ENCODE data around the gene SDK1. TPM values are rescaled to one million over a fixed set of nuclear protein-coding genes. Genes with fewer than 3 reads are reported as not detected.
"Not testable (repeated sequence)": the region's sequence is repeated elsewhere in the genome, so short reads cannot be mapped to it uniquely, and the experiment has no call there.

SDK1 gene
- total RNA-seq, 1 experiment from 2014 or later: 20.0 TPM

DNA sequence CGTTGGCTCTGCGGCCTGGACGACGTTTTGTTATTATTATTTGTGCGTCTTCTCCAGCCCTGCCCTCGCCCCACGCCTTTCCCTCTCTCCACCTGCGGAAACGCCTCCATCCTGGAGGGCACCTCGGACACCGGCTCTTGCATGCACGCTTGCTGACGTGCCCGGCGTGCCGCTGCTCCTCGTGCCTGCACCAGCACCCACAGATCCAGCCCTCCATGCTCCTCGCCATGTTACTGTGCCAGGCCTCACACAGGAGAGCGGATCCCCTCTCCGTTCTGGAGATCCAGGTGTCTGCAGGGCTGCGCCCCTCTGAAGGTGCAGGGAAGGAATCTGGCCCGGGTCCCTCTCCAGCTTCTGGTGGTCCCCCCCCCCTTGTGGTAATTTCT lies 1007.1 kb downstream of the SDK1 start:
- H3K4me1 Mint-ChIP-seq (ENCODE audit: low read depth, unreplicated experiment): no peaks in the 10 kb centered on the region
- H3K9me3 Mint-ChIP-seq (ENCODE audit: low read depth, unreplicated experiment): peaks cover 3% of the 10 kb centered on the region
- H3K27me3 Mint-ChIP-seq (ENCODE audit: unreplicated experiment): no peaks in the 10 kb centered on the region
- no peak for TF ChIP-seq CTCF (IDR thresholded peaks at IDR 0.05; ENCODE audit: unreplicated experiment)
- intact Hi-C loops (cut with micrococcal nuclease; ENCODE audit: unreplicated experiment): no loop called here
- H3K27ac Mint-ChIP-seq (ENCODE audit: unreplicated experiment): no peak overlapping the region
- BruUV-seq (replicated peaks): no TSS peak
- H3K4me3 Mint-ChIP-seq (ENCODE audit: low read depth, unreplicated experiment): no peak overlapping the region
- CTCF ChIA-PET: no interaction called here
- no peaks in the 10 kb centered on the region for H3K36me3 Mint-ChIP-seq (ENCODE audit: insufficient read depth, unreplicated experiment)
- no peak for DNase-seq

DNA sequence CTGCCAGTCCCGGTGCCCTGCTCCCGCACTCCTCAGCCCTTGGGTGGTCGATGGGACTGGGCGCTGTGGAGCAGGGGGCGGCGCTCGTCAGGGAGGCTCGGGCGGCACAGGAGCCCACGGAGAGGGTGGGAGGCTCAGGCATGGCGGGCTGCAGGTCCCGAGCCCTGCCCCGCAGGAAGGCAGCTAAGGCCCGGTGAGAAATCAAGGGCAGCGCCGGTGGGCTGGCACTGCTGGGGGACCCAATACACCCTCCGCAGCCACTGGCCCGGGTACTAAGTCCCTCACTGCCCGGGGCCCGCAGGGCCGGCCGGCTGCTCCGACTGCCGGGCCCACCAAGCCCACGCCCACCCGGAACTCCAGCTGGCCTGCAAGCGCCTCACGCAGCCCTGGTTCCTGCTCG lies 1012.9 kb downstream of the SDK1 start:
- H3K27ac Mint-ChIP-seq (ENCODE audit: unreplicated experiment); H3K4me1 Mint-ChIP-seq (ENCODE audit: low read depth, unreplicated experiment); H3K9me3 Mint-ChIP-seq (ENCODE audit: low read depth, unreplicated experiment); H3K36me3 Mint-ChIP-seq (ENCODE audit: insufficient read depth, unreplicated experiment); intact Hi-C loops (cut with micrococcal nuclease; ENCODE audit: unreplicated experiment); H3K4me3 Mint-ChIP-seq (ENCODE audit: low read depth, unreplicated experiment); H3K27me3 Mint-ChIP-seq (ENCODE audit: unreplicated experiment); BruUV-seq (replicated peaks); DNase-seq; CTCF ChIA-PET: not testable (repeated sequence)

DNA sequence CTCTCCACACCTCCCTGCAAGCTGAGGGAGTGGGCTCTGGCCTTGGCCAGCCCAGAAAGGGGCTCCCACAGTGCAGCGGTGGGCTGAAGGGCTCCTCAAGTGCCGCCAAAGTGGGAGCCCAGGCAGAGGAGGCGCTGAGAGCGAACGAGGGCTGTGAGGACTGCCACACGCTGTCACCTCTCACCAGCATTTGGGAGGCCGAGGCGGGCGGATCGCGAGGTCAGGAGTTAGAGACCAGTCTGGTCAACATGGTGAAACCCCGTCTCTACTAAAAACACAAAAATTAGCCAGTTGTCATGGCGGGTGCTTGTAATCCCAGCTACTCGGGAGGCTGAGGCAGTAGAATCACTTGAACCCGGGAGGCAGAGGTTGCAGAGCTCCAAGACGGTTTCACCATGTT lies 1013.3 kb downstream of the SDK1 start:
- H3K27ac Mint-ChIP-seq (ENCODE audit: unreplicated experiment); BruUV-seq (replicated peaks); CTCF ChIA-PET; intact Hi-C loops (cut with micrococcal nuclease; ENCODE audit: unreplicated experiment); H3K4me1 Mint-ChIP-seq (ENCODE audit: low read depth, unreplicated experiment); H3K9me3 Mint-ChIP-seq (ENCODE audit: low read depth, unreplicated experiment); H3K4me3 Mint-ChIP-seq (ENCODE audit: low read depth, unreplicated experiment); DNase-seq; H3K36me3 Mint-ChIP-seq (ENCODE audit: insufficient read depth, unreplicated experiment): not testable (repeated sequence)
- H3K27me3 Mint-ChIP-seq (ENCODE audit: unreplicated experiment): peaks cover 13% of the 10 kb centered on the region
